Activated naive CD8-positive, alpha-beta T cell treated with anti-CD3 and anti-CD28 coated beads for 36 hours (primary cell): ENCODE results near the gene HASPIN. TPM values are rescaled to one million over a fixed set of nuclear protein-coding genes. Genes with fewer than 3 reads are reported as not detected.

Source experiments
- DNase-seq: peaks from one replicate; pipeline ENCODE4 v3.0.0; 2021
- H3K27ac Mint-ChIP-seq: one replicate; pipeline ENCODE4 v1.8.0; 2022; ENCODE audit warnings: mild to moderate bottlenecking, moderate library complexity, mixed read lengths
- H3K27me3 Mint-ChIP-seq: one replicate; pipeline ENCODE4 v1.8.0; 2022; ENCODE audit warnings: mild to moderate bottlenecking, mixed read lengths
- H3K36me3 Mint-ChIP-seq: one replicate; pipeline ENCODE4 v1.8.0; 2021; ENCODE audit warnings: mild to moderate bottlenecking, mixed read lengths
- H3K4me1 Mint-ChIP-seq: one replicate; pipeline ENCODE4 v1.8.0; 2021; ENCODE audit warnings: mixed read lengths
- H3K4me3 Mint-ChIP-seq: one replicate; pipeline ENCODE4 v1.8.0; 2022; ENCODE audit warnings: mild to moderate bottlenecking, moderate library complexity, mixed read lengths
- H3K9me3 Mint-ChIP-seq: one replicate; pipeline ENCODE4 v1.8.0; 2022; ENCODE audit warnings: mixed read lengths
- total RNA-seq, 2 experiments: library from RNA; stranded (reverse); gene quantifications; one replicate each; pipeline ENCODE4 v1.2.3, GENCODE V29; 2021

HASPIN gene
- total RNA-seq, 2 experiments from 2014 or later, result 23.8 to 24.6 TPM

DNA sequence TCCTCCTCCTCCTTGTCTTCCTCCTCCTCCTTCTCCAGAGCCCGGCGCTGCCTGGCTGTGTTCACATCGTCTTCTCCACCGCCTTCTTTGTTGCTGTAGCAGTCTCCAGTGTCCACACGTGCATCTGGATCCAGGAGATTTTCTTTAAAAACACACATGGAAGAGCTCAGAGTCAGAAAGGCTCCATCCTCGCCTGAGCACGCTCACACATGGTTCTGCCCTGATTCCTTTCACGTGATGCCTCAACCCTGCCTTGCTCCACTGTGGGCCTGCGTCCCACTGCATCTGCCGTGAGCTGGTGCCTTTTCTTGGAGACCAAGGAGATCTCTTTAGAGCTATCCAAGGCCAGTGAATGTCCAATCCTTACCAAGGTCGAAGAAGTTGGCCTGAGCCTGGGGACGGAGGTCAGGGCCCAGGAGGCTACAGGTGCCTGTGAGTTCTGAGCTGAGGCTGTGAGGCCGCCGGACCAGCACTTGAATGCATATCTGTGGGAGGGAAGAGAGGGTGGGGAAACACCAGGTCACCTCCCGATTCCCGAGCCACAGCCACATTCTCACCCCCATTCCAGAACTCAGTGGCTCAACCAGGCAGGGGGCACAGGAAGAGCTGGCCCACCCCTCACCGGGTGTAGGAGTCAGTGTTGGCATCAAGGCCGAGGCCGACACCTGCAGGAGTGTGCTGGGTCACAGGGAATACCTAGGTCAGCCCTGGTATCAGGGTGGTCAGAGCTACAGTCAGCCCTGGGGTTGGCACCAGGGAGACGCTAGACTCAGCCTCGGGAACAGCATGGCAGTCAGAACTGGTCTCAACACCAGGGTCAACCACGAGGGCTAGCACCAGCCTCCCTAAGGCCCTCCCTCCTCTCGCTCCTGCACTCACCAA lies 37.6 kb downstream of the HASPIN start:
- Mint-ChIP-seq H3K4me3 (no peak overlapping the region), H3K4me1 (peaks cover 31% of the 10 kb centered on the region), H3K27me3 (peaks cover 5% of the 10 kb centered on the region), H3K9me3 (peaks cover 6% of the 10 kb centered on the region), H3K27ac (no peak overlapping the region), H3K36me3 (peaks cover 4% of the 10 kb centered on the region)
- DNase-seq, result no peak

DNA sequence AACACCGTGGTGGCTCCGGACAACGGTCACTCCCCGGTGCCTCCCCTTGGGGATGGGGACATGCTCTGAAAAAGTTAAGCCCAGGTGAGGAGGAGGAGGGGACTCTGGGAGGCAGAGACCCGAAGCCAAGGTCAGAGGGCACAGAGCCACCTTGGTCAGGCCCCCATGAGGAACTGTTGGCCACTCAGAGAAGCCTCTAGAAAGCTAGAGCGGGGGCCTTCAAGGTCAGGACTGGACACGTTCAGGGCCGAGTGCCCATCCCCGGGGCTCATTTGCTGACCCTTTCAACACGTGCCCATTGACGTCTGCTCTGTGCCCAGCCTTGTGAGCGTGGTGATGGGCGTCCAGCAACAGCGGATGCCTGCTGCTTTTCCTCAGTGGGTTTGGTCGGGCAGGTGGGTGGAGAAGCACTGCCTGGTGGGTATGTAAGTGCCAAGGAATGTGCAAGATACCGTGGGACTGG lies 38.2 kb downstream of the HASPIN start:
- H3K4me3 Mint-ChIP-seq, result no peak overlapping the region
- peaks cover 36% of the 10 kb centered on the region for H3K4me1 Mint-ChIP-seq

DNA sequence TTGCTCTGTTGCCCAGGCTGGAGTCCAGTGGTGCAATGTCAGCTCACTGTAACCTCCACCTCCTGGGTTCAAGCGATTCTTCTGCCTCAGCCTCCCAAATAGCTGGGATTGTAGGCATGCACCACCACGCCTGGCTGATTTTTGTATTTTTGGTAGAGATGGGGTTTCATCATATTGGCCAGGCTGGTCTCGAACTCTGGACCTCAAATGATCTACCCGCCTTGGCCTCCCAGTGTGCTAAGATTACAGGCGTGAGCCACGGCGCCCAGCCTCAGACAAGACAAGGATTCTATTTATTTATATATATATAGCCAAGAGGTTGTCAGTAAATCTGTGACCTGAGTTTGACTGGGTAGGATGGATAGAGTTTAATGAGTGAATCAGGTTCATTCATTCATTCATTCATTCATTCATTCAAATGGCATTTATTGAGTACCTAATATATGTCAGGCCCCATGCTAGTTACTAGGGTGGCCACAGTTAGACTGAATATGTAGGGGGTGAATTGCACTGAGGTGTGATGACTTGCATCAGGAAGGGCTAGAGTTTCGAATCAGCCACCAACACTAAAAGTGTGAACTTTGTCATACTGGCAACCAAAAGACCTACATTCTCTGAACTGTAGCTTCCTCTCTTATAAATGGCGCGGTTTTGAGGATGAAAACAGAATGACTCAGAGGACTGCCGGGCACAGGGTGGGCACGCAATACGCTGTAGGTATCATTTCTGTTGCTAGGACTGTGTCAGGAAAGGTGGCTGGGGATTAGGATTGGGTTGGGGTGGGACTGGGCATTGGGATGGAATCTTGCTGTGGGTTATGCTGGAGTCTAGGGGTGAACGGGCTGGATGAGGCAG lies 39.4 kb downstream of the HASPIN start:
- peak; percentile 66 for DNase-seq
- Mint-ChIP-seq H3K27me3 (peaks cover 5% of the 10 kb centered on the region), H3K4me3 (peak overlapping the region; percentile 50), H3K9me3 (peaks cover 9% of the 10 kb centered on the region), H3K36me3 (peaks cover 10% of the 10 kb centered on the region), H3K27ac (peak overlapping the region; percentile 86), H3K4me1 (peaks cover 36% of the 10 kb centered on the region)

More for the DNA sequence above, 38.2 kb downstream of the HASPIN start:
- no peak for DNase-seq
- Mint-ChIP-seq H3K27ac (no peak overlapping the region), H3K9me3 (peaks cover 8% of the 10 kb centered on the region), H3K27me3 (peaks cover 5% of the 10 kb centered on the region), H3K36me3 (peaks cover 6% of the 10 kb centered on the region)

DNA sequence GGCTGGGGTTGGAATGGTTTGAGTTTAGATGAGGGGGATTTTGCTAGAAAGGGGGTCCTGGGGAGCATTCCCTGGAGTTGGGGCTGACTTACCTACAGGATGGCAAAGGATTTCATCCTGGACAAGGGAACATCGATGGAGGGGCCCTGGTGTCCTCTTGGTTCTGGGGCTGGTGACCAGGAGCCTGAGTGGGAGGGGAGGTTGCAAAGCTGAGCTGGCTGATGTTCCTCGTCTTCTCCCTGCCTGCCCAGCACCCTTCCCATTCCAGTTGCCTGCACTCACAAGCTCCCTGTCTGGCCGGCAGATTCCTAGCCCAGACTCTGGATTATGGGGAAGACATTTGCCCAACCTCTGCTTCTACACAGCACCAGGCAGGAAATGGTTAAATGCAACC lies 40.1 kb downstream of the HASPIN start:
- no peak for DNase-seq
- Mint-ChIP-seq H3K4me3 (peak overlapping the region; percentile 50), H3K27me3 (peaks cover 9% of the 10 kb centered on the region), H3K4me1 (peaks cover 42% of the 10 kb centered on the region), H3K9me3 (peaks cover 9% of the 10 kb centered on the region), H3K36me3 (peaks cover 10% of the 10 kb centered on the region), H3K27ac (peak overlapping the region; percentile 86)

DNA sequence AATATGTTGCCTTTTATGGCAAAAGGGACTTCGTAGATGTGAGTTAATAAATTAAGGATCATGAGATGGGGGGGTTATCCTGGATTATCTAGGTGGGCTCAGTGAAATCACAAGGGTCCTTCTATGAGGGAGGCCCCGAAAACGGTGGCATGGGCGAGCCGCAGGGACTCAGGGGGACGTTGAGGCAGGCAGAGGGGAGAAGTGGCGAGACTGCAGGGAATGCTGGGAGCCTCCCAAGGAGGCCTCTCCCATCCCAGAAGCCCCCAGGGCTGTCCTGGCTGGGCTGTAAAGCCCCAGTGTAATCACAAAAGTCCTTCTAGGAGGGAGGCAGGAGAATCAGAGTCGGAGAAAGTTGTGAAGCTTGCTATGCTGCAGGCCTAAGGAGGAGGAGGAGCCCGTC lies 42.3 kb downstream of the HASPIN start:
- H3K36me3 Mint-ChIP-seq, result peaks cover 6% of the 10 kb centered on the region
- DNase-seq, result no peak
- peaks cover 9% of the 10 kb centered on the region for H3K27me3 Mint-ChIP-seq
- peaks cover 3% of the 10 kb centered on the region for H3K9me3 Mint-ChIP-seq
- H3K4me3 Mint-ChIP-seq, result no peak overlapping the region
- H3K4me1 Mint-ChIP-seq, result peaks cover 59% of the 10 kb centered on the region
- H3K27ac Mint-ChIP-seq, result peak overlapping the region; percentile 91

DNA sequence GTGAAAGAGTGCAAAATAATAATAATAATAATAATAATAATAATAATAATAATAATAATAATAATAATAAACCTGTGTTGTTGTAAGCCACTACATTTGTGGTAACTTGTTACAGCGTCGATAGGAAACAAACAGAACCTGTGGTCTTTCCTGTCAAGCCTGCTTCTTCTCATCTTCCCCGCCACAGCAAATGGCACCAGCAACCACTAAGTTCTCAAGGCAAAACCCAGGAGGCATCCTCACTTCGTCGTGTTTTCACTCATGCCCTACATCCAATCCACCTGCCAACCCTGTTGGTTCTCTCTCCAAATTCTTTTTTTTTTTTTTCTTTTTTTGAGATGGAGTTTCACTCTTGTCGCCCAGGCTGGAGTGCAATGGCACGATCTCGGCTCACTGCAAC lies 43.1 kb downstream of the HASPIN start:
- peaks cover 3% of the 10 kb centered on the region for H3K9me3 Mint-ChIP-seq
- peaks cover 6% of the 10 kb centered on the region for H3K36me3 Mint-ChIP-seq
- DNase-seq, result no peak
- H3K4me3 Mint-ChIP-seq, result no peak overlapping the region
- peaks cover 9% of the 10 kb centered on the region for H3K27me3 Mint-ChIP-seq
- peak overlapping the region; percentile 7 for H3K27ac Mint-ChIP-seq
- peaks cover 64% of the 10 kb centered on the region for H3K4me1 Mint-ChIP-seq

DNA sequence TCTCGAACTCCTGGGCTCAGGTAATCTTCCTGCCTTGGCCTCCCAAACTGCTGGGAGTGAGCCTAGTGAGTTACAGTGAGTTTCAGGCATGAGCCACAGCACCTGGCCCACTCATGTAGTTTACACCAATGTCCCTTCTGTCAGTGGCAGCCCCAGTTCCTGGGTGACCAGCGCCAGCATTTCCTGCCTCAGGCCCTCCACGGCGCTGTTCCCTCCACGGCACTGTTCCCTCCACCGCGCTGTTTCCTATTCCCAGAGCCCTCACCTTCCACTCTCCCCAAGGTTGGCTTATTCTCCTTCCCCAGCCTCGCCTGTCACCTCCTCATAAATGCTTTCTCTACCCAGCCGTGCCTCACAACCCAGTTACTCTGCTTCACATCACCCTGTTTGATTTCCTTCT lies 44.6 kb downstream of the HASPIN start:
- peaks cover 6% of the 10 kb centered on the region for H3K36me3 Mint-ChIP-seq
- H3K4me3 Mint-ChIP-seq, result no peak overlapping the region
- no peak overlapping the region for H3K27ac Mint-ChIP-seq

DNA sequence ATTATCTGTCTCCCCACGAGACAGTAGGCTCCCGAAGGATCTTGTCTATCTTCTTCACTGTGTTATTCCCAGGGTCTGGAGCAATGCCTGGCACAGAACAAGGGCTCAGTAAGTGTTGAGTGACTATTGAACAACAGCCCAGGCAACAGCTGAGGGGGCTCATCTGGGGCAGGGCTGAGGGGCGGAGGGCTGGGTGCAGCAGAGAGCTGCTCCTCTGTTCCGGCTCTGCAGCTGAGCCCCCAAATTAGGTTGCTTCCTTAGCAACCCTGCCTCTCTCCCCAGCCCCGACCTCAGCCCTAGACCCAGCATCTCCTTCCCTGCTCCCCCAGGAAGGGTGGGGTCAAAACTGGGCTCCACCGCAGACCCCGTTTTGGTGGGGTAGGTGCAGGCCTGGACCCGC lies 45.1 kb downstream of the HASPIN start:
- DNase-seq, result no peak
- no peak overlapping the region for H3K4me3 Mint-ChIP-seq
- H3K4me1 Mint-ChIP-seq, result peaks cover 59% of the 10 kb centered on the region
- H3K27ac Mint-ChIP-seq, result no peak overlapping the region
- H3K27me3 Mint-ChIP-seq, result peaks cover 9% of the 10 kb centered on the region
- peaks cover 3% of the 10 kb centered on the region for H3K9me3 Mint-ChIP-seq
- H3K36me3 Mint-ChIP-seq, result peaks cover 6% of the 10 kb centered on the region

More for the DNA sequence above, 44.6 kb downstream of the HASPIN start:
- no peak for DNase-seq
- peaks cover 63% of the 10 kb centered on the region for H3K4me1 Mint-ChIP-seq
- peaks cover 3% of the 10 kb centered on the region for H3K9me3 Mint-ChIP-seq
- H3K27me3 Mint-ChIP-seq, result peaks cover 9% of the 10 kb centered on the region

DNA sequence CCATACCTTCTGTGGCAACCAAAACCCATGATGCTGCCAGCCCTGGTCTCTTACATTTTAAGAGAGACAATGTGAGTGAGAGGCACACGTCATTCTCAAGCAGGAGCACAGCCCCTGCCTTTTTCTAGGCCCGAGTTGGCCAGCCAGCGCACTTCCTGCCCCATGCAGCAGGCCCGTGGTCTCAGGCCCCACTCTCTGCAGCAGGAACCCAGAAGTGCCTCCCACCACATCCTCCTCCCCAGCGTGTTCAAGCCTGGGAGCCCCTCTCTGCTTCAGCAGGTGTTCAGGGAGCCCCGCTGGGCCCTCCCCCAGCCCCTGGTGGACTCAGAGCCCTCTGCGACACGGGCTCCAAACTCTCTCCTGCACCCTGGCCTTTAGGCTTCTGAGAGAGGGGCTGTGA lies 46.8 kb downstream of the HASPIN start:
- Mint-ChIP-seq H3K27ac (peak overlapping the region; percentile 75), H3K4me1 (peaks cover 46% of the 10 kb centered on the region), H3K4me3 (no peak overlapping the region), H3K9me3 (peaks cover 3% of the 10 kb centered on the region), H3K27me3 (peaks cover 6% of the 10 kb centered on the region), H3K36me3 (peaks cover 6% of the 10 kb centered on the region)
- DNase-seq, result peak; percentile 64

DNA sequence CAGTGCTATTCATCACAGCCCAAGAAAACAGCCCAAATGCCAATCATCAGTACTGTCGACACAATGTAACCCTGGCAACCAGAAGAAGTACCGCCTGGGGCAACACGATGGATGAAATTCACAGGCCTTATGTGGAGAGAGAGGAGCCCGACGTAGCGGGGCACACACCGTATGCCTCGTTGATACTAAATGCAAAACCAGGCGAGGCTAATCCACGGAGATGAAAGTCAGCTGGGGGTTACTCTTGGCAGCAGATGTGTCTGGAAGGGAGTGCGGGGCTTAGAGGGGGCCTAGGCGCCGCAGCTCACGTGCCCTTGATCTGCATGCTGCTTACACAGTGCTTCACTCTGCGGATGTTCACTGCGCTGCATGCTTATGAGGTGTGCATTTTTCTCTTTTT lies 47.4 kb downstream of the HASPIN start:
- peaks cover 3% of the 10 kb centered on the region for H3K9me3 Mint-ChIP-seq
- DNase-seq, result peak; percentile 24
- H3K27me3 Mint-ChIP-seq, result peaks cover 4% of the 10 kb centered on the region
- H3K4me1 Mint-ChIP-seq, result peaks cover 39% of the 10 kb centered on the region
- no peak overlapping the region for H3K4me3 Mint-ChIP-seq
- H3K27ac Mint-ChIP-seq, result peak overlapping the region; percentile 23
- peaks cover 6% of the 10 kb centered on the region for H3K36me3 Mint-ChIP-seq

DNA sequence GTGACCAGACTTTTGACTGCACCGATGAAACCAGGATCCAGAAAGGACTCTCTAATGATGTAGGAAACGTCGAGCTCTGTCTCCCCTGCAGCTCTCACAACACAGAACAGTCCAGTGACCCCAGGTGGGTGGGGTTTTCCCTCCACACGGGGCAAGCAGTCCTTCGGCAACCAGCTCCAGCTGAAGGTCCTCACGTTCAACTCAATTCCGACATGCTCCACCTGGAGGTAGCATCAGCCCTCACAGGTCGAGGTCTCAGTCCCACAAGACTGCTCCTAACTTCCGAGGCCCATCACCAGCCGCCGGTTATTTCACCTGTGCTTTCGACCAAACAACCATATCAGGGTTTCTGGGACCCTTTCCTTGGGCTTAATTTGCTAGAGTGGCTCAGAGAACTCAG lies 49.1 kb downstream of the HASPIN start:
- no peak overlapping the region for H3K4me3 Mint-ChIP-seq
- H3K27me3 Mint-ChIP-seq, result peaks cover 4% of the 10 kb centered on the region
- no peaks in the 10 kb centered on the region for H3K9me3 Mint-ChIP-seq
- peaks cover 33% of the 10 kb centered on the region for H3K4me1 Mint-ChIP-seq
- H3K36me3 Mint-ChIP-seq, result no peaks in the 10 kb centered on the region
- H3K27ac Mint-ChIP-seq, result no peak overlapping the region
- no peak for DNase-seq

DNA sequence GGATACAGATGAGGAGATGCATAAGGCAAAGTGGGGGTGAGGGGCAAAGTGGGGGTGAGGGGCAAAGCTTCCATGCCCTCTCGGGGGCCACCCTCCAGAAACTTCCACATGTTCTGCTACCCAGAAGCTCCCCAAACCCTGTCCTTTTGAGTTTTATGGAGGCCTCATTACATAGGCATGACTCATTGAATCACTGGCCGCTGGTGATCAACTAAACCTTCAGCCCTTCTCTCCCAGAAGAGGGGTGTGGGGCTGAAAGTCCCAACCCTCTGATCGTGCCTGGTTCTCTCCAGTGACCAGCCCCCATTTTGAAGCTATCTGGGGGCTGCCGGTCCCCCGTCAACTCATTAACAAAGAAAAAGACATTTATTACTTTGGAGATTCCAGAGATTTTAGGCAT lies 49.8 kb downstream of the HASPIN start:
- no peaks in the 10 kb centered on the region for H3K36me3 Mint-ChIP-seq
- no peak overlapping the region for H3K27ac Mint-ChIP-seq
- DNase-seq, result no peak
- H3K27me3 Mint-ChIP-seq, result peaks cover 2% of the 10 kb centered on the region
- peaks cover 30% of the 10 kb centered on the region for H3K4me1 Mint-ChIP-seq
- no peak overlapping the region for H3K4me3 Mint-ChIP-seq
- no peaks in the 10 kb centered on the region for H3K9me3 Mint-ChIP-seq

DNA sequence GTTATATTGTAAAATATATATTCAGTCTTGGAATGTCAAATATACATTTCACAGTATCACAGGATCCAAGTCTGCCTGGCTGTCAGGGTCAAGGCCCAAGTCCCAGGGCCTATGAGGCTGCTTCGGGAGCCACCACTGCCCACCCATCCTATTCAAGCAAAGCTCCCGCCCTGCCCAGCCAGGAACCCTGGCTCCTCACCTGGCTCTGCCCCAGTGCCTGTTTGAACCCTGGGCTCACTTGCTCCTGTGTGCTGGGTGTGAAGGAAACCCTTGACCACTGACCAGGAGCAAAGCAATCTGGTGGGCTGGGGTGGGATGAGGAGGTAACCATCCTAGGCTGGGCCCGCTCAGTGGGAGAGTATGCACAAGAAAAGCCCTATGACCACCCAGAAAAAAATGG lies 50.3 kb downstream of the HASPIN start:
- Mint-ChIP-seq H3K4me3 (no peak overlapping the region), H3K9me3 (no peaks in the 10 kb centered on the region), H3K27ac (no peak overlapping the region), H3K4me1 (peaks cover 25% of the 10 kb centered on the region), H3K36me3 (no peaks in the 10 kb centered on the region), H3K27me3 (no peaks in the 10 kb centered on the region)
- DNase-seq, result no peak
